Liver (tissue), 9 donors: ENCODE results near the gene ZSCAN2. TPM values are rescaled to one million over a fixed set of nuclear protein-coding genes. Genes with fewer than 3 reads are reported as not detected.

Experiments used
- DNase-seq: peaks from one replicate; pipeline ENCODE4 v3.0.0-alpha.2; 2017; ENCODE audit warnings: low spot score
- H3K27ac ChIP-seq, 2 donors: one replicate each; pipeline ENCODE4 v1.7.0; 2013; ENCODE audit warnings: inconsistent platforms in 2 of 2, low read length in 2 of 2, control low read depth in 1 of 2, low read depth in 1 of 2, mild to moderate bottlenecking in 1 of 2
- H3K27me3 ChIP-seq, 4 donors: one replicate each; pipeline versions ENCODE4 v1.6.1 to v1.7.0; 2013; ENCODE audit warnings: low read length in 3 of 4, inconsistent platforms in 1 of 4, mild to moderate bottlenecking in 1 of 4, moderate library complexity in 1 of 4; ENCODE audit not compliant: control insufficient read depth in 4 of 4, insufficient read depth in 4 of 4
- H3K36me3 ChIP-seq, 4 donors: one replicate each; pipeline versions ENCODE4 v1.6.1 to v1.7.0; 2013; ENCODE audit warnings: low read length in 3 of 4, mild to moderate bottlenecking in 3 of 4, low read depth in 1 of 4, moderate library complexity in 1 of 4; ENCODE audit not compliant: control insufficient read depth in 4 of 4, insufficient read depth in 3 of 4
- H3K4me1 ChIP-seq, 4 donors: one replicate each; pipeline versions ENCODE4 v1.6.1 to v1.7.0; 2013; ENCODE audit warnings: low read length in 3 of 4, mild to moderate bottlenecking in 3 of 4, moderate library complexity in 1 of 4; ENCODE audit not compliant: control insufficient read depth in 4 of 4, insufficient read depth in 4 of 4
- H3K4me3 ChIP-seq, 3 donors: one replicate each; pipeline versions ENCODE4 v1.6.1 to v1.7.0; 2013; ENCODE audit warnings: low read length in 3 of 3, control low read depth in 1 of 3, low read depth in 1 of 3, mild to moderate bottlenecking in 1 of 3
- H3K9ac ChIP-seq, 2 donors: one replicate each; pipeline ENCODE4 v1.7.0; 2013; ENCODE audit warnings: low read length in 2 of 2, mild to moderate bottlenecking in 2 of 2, moderate library complexity in 2 of 2, control low read depth in 1 of 2, low read depth in 1 of 2
- H3K9me3 ChIP-seq, 4 donors: one replicate each; pipeline versions ENCODE4 v1.6.1 to v1.7.0; 2013; ENCODE audit warnings: low read length in 3 of 4; ENCODE audit not compliant: control insufficient read depth in 4 of 4
- FOXA1 ChIP-seq: IDR thresholded peaks from 2 replicates; pipeline ENCODE4 v1.6.1; 2016; ENCODE audit warnings: antibody characterized with exemption
- FOXA2 ChIP-seq: IDR thresholded peaks from 2 replicates; pipeline ENCODE4 v1.6.1; 2016; ENCODE audit warnings: antibody characterized with exemption
- GABPA ChIP-seq, 2 donors: IDR thresholded peaks in 1 of 2; conservative IDR thresholded peaks in 1 of 2; 2 replicates each; pipeline ENCODE4 v1.6.1; 2016; ENCODE audit warnings: antibody characterized with exemption in 2 of 2, mild to moderate bottlenecking in 1 of 2, moderate library complexity in 1 of 2
- HNF4A ChIP-seq, 2 donors: conservative IDR thresholded peaks; 2 replicates each; pipeline ENCODE4 v1.6.1; 2016; ENCODE audit warnings: antibody characterized with exemption in 2 of 2, mild to moderate bottlenecking in 2 of 2
- HNF4G ChIP-seq: IDR thresholded peaks from 2 replicates; pipeline ENCODE4 v1.6.1; 2016; ENCODE audit warnings: antibody characterized with exemption
- JUND ChIP-seq, 2 donors: IDR thresholded peaks; 2 replicates each; pipeline ENCODE4 v1.6.1; 2016; ENCODE audit warnings: antibody characterized with exemption in 2 of 2
- NR2F2 ChIP-seq: IDR thresholded peaks from 2 replicates; pipeline ENCODE4 v1.6.1; 2016; ENCODE audit warnings: antibody characterized with exemption
- RXRA ChIP-seq, 2 donors: IDR thresholded peaks; 2 replicates each; pipeline ENCODE4 v1.6.1; 2017 to 2018; ENCODE audit warnings: antibody characterized with exemption in 2 of 2, mild to moderate bottlenecking in 1 of 2
- SP1 ChIP-seq: IDR thresholded peaks from 2 replicates; pipeline ENCODE4 v1.6.1; 2018; ENCODE audit warnings: antibody characterized with exemption, mild to moderate bottlenecking
- YY1 ChIP-seq: IDR thresholded peaks from 2 replicates; pipeline ENCODE4 v1.6.1; 2016; ENCODE audit warnings: antibody characterized with exemption, mild to moderate bottlenecking
- WGBS: extraction: QIAGEN DNeasy Blood & Tissue Kit; methylation state at CpG from one replicate; pipeline ENCODE4 v1.1.7; 2013; 5-methylcytosine and 5-hydroxymethylcytosine counted together
- polyA plus RNA-seq, 2 donors: library from polyadenylated mRNA; stranded (reverse) in 1 of 2; unstranded in 1 of 2; fragments of 200-250 nt in 1 of 2; fragments of >200 nt in 1 of 2; fragmentation: Nextera tagmentation in 1 of 2; extraction: Ambion mirVana in 1 of 2; gene quantifications; one replicate each; pipeline versions ENCODE4 v1.2.1 to v1.2.3, GENCODE V29; 2013 to 2015
- total RNA-seq, 2 donors: library from RNA; depleted of rRNA; stranded (reverse); fragments of >200 nt; gene quantifications; one replicate each; pipeline ENCODE4 v1.2.3, GENCODE V29; 2014
- TF ChIP-seq, protein P1 (sequence below): fragments of 150-350 bp; IDR thresholded peaks from 2 replicates; pipeline ENCODE4 v1.5.1; 2017; ENCODE audit warnings: improper control_type of control experiment, low read depth, low read length; ENCODE audit not compliant: missing input control
- TF ChIP-seq, protein P2 (sequence below): IDR thresholded peaks from 2 replicates; pipeline ENCODE4 v1.6.1; 2016; ENCODE audit warnings: antibody characterized with exemption
- TF ChIP-seq, protein P3 (sequence below): IDR thresholded peaks from 2 replicates; pipeline ENCODE4 v1.6.1; 2016; ENCODE audit warnings: antibody characterized with exemption, mild to moderate bottlenecking
- TF ChIP-seq, protein P4 (sequence below): IDR thresholded peaks from 2 replicates; pipeline ENCODE4 v1.6.1; 2016; ENCODE audit warnings: antibody characterized with exemption
- TF ChIP-seq, protein P5 (sequence below): IDR thresholded peaks from 2 replicates; pipeline ENCODE4 v1.6.1; 2016; ENCODE audit warnings: antibody characterized with exemption
- donor health status: healthy.
- donor health status: healthy.
- donor health status: healthy.
- donor health status: healthy.
- donor health status: healthy.

ZSCAN2 gene
- total and polyA plus RNA-seq, 4 donors: 5.4 to 11.0 (median 7.9) TPM

DNA sequence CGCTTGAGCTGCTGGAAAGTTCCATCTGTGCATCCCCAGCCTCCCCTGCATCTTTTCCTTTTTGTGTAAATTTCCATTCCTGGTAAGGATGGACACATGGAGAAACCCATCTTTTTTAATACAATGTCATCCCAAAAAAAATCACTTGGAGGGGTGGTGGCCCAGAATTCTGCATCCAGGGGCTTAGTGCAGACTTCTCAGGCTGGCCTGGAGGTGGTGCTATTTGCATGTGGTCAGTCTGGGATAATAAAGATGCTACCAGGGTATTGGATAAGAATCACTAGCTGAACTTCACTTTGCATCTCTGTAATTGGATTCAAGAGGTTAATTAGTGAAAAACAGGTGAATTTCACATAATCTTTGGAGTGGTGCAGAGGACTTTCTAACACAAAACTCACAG is 1.8 kb upstream of the ZSCAN2 start (continued):
- TF ChIP-seq, protein P1, sequence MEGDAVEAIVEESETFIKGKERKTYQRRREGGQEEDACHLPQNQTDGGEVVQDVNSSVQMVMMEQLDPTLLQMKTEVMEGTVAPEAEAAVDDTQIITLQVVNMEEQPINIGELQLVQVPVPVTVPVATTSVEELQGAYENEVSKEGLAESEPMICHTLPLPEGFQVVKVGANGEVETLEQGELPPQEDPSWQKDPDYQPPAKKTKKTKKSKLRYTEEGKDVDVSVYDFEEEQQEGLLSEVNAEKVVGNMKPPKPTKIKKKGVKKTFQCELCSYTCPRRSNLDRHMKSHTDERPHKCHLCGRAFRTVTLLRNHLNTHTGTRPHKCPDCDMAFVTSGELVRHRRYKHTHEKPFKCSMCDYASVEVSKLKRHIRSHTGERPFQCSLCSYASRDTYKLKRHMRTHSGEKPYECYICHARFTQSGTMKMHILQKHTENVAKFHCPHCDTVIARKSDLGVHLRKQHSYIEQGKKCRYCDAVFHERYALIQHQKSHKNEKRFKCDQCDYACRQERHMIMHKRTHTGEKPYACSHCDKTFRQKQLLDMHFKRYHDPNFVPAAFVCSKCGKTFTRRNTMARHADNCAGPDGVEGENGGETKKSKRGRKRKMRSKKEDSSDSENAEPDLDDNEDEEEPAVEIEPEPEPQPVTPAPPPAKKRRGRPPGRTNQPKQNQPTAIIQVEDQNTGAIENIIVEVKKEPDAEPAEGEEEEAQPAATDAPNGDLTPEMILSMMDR: peak; percentile 86

DNA sequence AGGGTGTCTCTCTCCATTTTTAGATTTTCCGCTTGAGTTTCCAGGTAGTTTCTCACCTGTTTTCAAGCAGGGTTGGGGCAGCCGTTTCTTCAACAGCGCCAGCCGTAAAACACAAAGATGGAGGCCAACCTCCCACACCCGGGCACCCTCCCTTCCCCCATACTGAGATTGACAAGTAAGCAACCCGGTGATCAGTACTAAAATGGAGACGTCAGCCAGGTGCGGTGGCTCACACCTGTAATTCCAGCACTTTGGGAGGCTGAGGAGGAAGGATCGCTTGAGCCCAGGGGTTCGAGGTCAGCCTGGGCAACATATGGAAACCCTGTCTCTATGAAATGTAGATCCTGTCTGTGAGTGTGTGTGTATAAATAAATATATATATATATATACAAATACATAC is 903 bp upstream of the ZSCAN2 start:
- no peak overlapping the region for H3K4me3 ChIP-seq
- H3K27ac ChIP-seq: no peak overlapping the region
- H3K9ac ChIP-seq: no peak overlapping the region
- H3K4me1 ChIP-seq: peaks cover 0 to 26% (median 8%) of the 10 kb centered on the region in 4 donors
- 67% methylated on average over 10 of the region's 10 CpGs for WGBS
- H3K9me3 ChIP-seq: no peaks in the 10 kb centered on the region
- DNase-seq: no peak
- peaks cover 0 to 5% (median 2%) of the 10 kb centered on the region in 4 donors for H3K36me3 ChIP-seq
- no peaks in the 10 kb centered on the region for H3K27me3 ChIP-seq
- TF ChIP-seq GABPA (IDR thresholded peaks at IDR 0.05 in 1 of 2, conservative IDR thresholded peaks at IDR 0.05 in 1 of 2) (no peak), FOXA2 (no peak), FOXA1 (no peak), RXRA (IDR thresholded peaks at IDR 0.05) (no peak), YY1 (no peak), JUND (IDR thresholded peaks at IDR 0.05) (no peak), NR2F2 (no peak), HNF4A (conservative IDR thresholded peaks at IDR 0.05) (no peak), HNF4G (no peak), SP1 (no peak)
- TF ChIP-seq, protein P1: no peak
- TF ChIP-seq, protein P2, sequence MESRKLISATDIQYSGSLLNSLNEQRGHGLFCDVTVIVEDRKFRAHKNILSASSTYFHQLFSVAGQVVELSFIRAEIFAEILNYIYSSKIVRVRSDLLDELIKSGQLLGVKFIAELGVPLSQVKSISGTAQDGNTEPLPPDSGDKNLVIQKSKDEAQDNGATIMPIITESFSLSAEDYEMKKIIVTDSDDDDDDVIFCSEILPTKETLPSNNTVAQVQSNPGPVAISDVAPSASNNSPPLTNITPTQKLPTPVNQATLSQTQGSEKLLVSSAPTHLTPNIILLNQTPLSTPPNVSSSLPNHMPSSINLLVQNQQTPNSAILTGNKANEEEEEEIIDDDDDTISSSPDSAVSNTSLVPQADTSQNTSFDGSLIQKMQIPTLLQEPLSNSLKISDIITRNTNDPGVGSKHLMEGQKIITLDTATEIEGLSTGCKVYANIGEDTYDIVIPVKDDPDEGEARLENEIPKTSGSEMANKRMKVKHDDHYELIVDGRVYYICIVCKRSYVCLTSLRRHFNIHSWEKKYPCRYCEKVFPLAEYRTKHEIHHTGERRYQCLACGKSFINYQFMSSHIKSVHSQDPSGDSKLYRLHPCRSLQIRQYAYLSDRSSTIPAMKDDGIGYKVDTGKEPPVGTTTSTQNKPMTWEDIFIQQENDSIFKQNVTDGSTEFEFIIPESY: no peak
- TF ChIP-seq, protein P3, sequence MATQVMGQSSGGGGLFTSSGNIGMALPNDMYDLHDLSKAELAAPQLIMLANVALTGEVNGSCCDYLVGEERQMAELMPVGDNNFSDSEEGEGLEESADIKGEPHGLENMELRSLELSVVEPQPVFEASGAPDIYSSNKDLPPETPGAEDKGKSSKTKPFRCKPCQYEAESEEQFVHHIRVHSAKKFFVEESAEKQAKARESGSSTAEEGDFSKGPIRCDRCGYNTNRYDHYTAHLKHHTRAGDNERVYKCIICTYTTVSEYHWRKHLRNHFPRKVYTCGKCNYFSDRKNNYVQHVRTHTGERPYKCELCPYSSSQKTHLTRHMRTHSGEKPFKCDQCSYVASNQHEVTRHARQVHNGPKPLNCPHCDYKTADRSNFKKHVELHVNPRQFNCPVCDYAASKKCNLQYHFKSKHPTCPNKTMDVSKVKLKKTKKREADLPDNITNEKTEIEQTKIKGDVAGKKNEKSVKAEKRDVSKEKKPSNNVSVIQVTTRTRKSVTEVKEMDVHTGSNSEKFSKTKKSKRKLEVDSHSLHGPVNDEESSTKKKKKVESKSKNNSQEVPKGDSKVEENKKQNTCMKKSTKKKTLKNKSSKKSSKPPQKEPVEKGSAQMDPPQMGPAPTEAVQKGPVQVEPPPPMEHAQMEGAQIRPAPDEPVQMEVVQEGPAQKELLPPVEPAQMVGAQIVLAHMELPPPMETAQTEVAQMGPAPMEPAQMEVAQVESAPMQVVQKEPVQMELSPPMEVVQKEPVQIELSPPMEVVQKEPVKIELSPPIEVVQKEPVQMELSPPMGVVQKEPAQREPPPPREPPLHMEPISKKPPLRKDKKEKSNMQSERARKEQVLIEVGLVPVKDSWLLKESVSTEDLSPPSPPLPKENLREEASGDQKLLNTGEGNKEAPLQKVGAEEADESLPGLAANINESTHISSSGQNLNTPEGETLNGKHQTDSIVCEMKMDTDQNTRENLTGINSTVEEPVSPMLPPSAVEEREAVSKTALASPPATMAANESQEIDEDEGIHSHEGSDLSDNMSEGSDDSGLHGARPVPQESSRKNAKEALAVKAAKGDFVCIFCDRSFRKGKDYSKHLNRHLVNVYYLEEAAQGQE: no peak
- TF ChIP-seq, protein P4, sequence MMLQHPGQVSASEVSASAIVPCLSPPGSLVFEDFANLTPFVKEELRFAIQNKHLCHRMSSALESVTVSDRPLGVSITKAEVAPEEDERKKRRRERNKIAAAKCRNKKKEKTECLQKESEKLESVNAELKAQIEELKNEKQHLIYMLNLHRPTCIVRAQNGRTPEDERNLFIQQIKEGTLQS: no peak
- TF ChIP-seq, protein P5, sequence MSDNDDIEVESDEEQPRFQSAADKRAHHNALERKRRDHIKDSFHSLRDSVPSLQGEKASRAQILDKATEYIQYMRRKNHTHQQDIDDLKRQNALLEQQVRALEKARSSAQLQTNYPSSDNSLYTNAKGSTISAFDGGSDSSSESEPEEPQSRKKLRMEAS: no peak
